Small intestine (tissue), 7 donors: ENCODE results near the gene VSIG10. TPM values are rescaled to one million over a fixed set of nuclear protein-coding genes. Genes with fewer than 3 reads are reported as not detected.

Source experiments
- DNase-seq, 2 donors: peaks; one replicate each; pipeline versions ENCODE4 v3.0.0 to v3.0.0-alpha.2; 2013
- FAIRE-seq: peaks from 2 replicates; lab custom pipeline; 2012; peaks lifted over from hg19 to GRCh38; lab: Jason Lieb, UNC
- H3K27ac ChIP-seq, 3 donors: one replicate each; pipeline ENCODE4 v1.5.1; 2013; ENCODE audit warnings: low read length in 2 of 3, mild to moderate bottlenecking in 2 of 3, control low read depth in 1 of 3, inconsistent platforms in 1 of 3, low read depth in 1 of 3, moderate library complexity in 1 of 3
- H3K27me3 ChIP-seq, 3 donors: one replicate each; pipeline ENCODE4 v1.6.1; 2013; ENCODE audit warnings: low read length in 3 of 3, inconsistent platforms in 1 of 3; ENCODE audit not compliant: control insufficient read depth in 3 of 3, insufficient read depth in 3 of 3
- H3K36me3 ChIP-seq, 3 donors: one replicate each; pipeline ENCODE4 v1.6.1; 2013; ENCODE audit warnings: low read length in 3 of 3, inconsistent platforms in 1 of 3, low read depth in 1 of 3, mild to moderate bottlenecking in 1 of 3, moderate library complexity in 1 of 3; ENCODE audit not compliant: control insufficient read depth in 3 of 3, insufficient read depth in 2 of 3
- H3K4me1 ChIP-seq, 3 donors: one replicate each; pipeline ENCODE4 v1.6.1; 2013; ENCODE audit warnings: low read length in 2 of 3, inconsistent platforms in 1 of 3, low read depth in 1 of 3, mild to moderate bottlenecking in 1 of 3, moderate library complexity in 1 of 3; ENCODE audit not compliant: control insufficient read depth in 3 of 3, insufficient read depth in 2 of 3
- H3K4me3 ChIP-seq, 3 donors: one replicate each; pipeline ENCODE4 v1.5.1; 2013; ENCODE audit warnings: low read length in 3 of 3, control low read depth in 1 of 3, inconsistent platforms in 1 of 3, low read depth in 1 of 3, mild to moderate bottlenecking in 1 of 3, moderate library complexity in 1 of 3
- H3K9me3 ChIP-seq, 2 donors: one replicate each; pipeline ENCODE4 v1.6.1; 2013; ENCODE audit warnings: low read depth in 1 of 2, low read length in 1 of 2; ENCODE audit not compliant: control insufficient read depth in 2 of 2, insufficient read depth in 1 of 2
- whole genome bisulfite sequencing, 3 donors: extraction: QIAGEN DNeasy Blood & Tissue Kit; methylation state at CpG; one replicate each; pipeline ENCODE4 v1.1.7; 2013; 5-methylcytosine and 5-hydroxymethylcytosine counted together
- polyA plus RNA-seq, 4 donors: library from polyadenylated mRNA; stranded (reverse) in 3 of 4; unstranded in 1 of 4; fragments of 200-250 nt in 3 of 4; fragments of 120-200 nt in 1 of 4; gene quantifications; one replicate each; pipeline versions ENCODE4 v1.2.1 to v1.2.3, GENCODE V29; 2013
- donor health status: healthy with polysubstance abuse.
- donor health status: control.
- donor health status: control.
- donor health status: Bipolar disorder and iron deficiency.
- donor health status: healthy.

The VSIG10 gene
- polyA plus RNA-seq, 4 donors: 30.6 to 89.7 (median 39.2) TPM

- Histone ChIP-seq H3K36me3 (peaks cover 28 to 72% (median 50%) of the 10 kb centered on the region in 3 donors), H3K4me1 (no peaks in the 10 kb centered on the region), H3K27me3 (no peaks in the 10 kb centered on the region), H3K27ac (no peak overlapping the region), H3K9me3 (no peaks in the 10 kb centered on the region), H3K4me3 (no peak overlapping the region)
- DNase-seq (no peak), FAIRE-seq (no peak)
- 80 to 83% (median 81%) methylated on average over 6 of the region's 6 CpGs for WGBS, 3 donors
These were observed 65.7 kb downstream of the VSIG10 start for GRCh38 chr12:118038137-118038536.

- 92 to 96% (median 96%) methylated on average over 11 of the region's 11 CpGs for WGBS, 3 donors
- Histone ChIP-seq H3K27me3 (no peaks in the 10 kb centered on the region), H3K27ac (no peak overlapping the region), H3K4me1 (no peaks in the 10 kb centered on the region), H3K4me3 (no peak overlapping the region), H3K36me3 (peaks cover 25 to 71% (median 46%) of the 10 kb centered on the region in 3 donors), H3K9me3 (no peaks in the 10 kb centered on the region)
- FAIRE-seq (no peak), DNase-seq (no peak)
These were observed 67.0 kb downstream of the VSIG10 start for GRCh38 chr12:118036672-118037411.

GRCh38 chr12:118035190-118036041, 68.4 kb downstream of the VSIG10 start:
- H3K27ac ChIP-seq: peak overlapping the region in 1 of 3 donors; percentile 2
- H3K27me3 ChIP-seq: no peaks in the 10 kb centered on the region
- DNase-seq (peak in 1 of 2 donors; percentile 6), FAIRE-seq (no peak)
- H3K36me3 ChIP-seq: peaks cover 29 to 63% (median 39%) of the 10 kb centered on the region in 3 donors
- H3K4me3 ChIP-seq: no peak overlapping the region
- no peaks in the 10 kb centered on the region for H3K9me3 ChIP-seq
- no peaks in the 10 kb centered on the region for H3K4me1 ChIP-seq
- WGBS, 3 donors: 74 to 78% (median 75%) methylated on average over 9 of the region's 9 CpGs

GRCh38 chr12:118034429-118035189, 69.2 kb downstream of the VSIG10 start:
- FAIRE-seq: no peak
- Histone ChIP-seq H3K9me3 (no peaks in the 10 kb centered on the region), H3K36me3 (peaks cover 29 to 55% (median 40%) of the 10 kb centered on the region in 3 donors), H3K4me3 (no peak overlapping the region), H3K27ac (peak overlapping the region in 1 of 3 donors; percentile 2), H3K27me3 (no peaks in the 10 kb centered on the region), H3K4me1 (no peaks in the 10 kb centered on the region)
- 81 to 88% (median 84%) methylated on average over 5 of the region's 5 CpGs for WGBS, 3 donors
- peak; percentile 39 to 51 for DNase-seq

- FAIRE-seq (no peak), DNase-seq (no peak)
- Histone ChIP-seq H3K9me3 (no peaks in the 10 kb centered on the region), H3K4me1 (no peaks in the 10 kb centered on the region), H3K36me3 (peaks cover 28 to 54% (median 34%) of the 10 kb centered on the region in 3 donors), H3K27ac (peak overlapping the region in 1 of 3 donors; percentile 45), H3K27me3 (no peaks in the 10 kb centered on the region), H3K4me3 (no peak overlapping the region)
- 84 to 91% (median 84%) methylated on average over 5 of the region's 5 CpGs for WGBS, 3 donors
These were observed 69.9 kb downstream of the VSIG10 start for GRCh38 chr12:118033902-118034301.

- no peak overlapping the region for H3K27ac ChIP-seq
- DNase-seq (no peak), FAIRE-seq (no peak)
- no peaks in the 10 kb centered on the region for H3K27me3 ChIP-seq
- H3K4me3 ChIP-seq: no peak overlapping the region
- H3K36me3 ChIP-seq: peaks cover 28 to 53% (median 30%) of the 10 kb centered on the region in 3 donors
- H3K4me1 ChIP-seq: no peaks in the 10 kb centered on the region
- H3K9me3 ChIP-seq: no peaks in the 10 kb centered on the region
- WGBS, 3 donors: 84 to 88% (median 86%) methylated on average over 5 of the region's 5 CpGs
These were observed 70.5 kb downstream of the VSIG10 start for GRCh38 chr12:118033323-118033722.

GRCh38 chr12:118032188-118032587, 71.6 kb downstream of the VSIG10 start:
- FAIRE-seq: no peak
- H3K4me1 ChIP-seq: no peaks in the 10 kb centered on the region
- 85 to 92% (median 88%) methylated on average over 7 of the region's 7 CpGs for WGBS, 3 donors
- DNase-seq: no peak
- no peak overlapping the region for H3K27ac ChIP-seq
- peaks cover 21 to 45% (median 30%) of the 10 kb centered on the region in 3 donors for H3K36me3 ChIP-seq
- no peaks in the 10 kb centered on the region for H3K9me3 ChIP-seq
- no peaks in the 10 kb centered on the region for H3K27me3 ChIP-seq
- H3K4me3 ChIP-seq: no peak overlapping the region

GRCh38 chr12:118029166-118029565, 74.6 kb downstream of the VSIG10 start:
- no peaks in the 10 kb centered on the region for H3K4me1 ChIP-seq
- no peak overlapping the region for H3K4me3 ChIP-seq
- FAIRE-seq: no peak
- H3K36me3 ChIP-seq: peaks cover 18 to 43% (median 26%) of the 10 kb centered on the region in 3 donors
- no peaks in the 10 kb centered on the region for H3K9me3 ChIP-seq
- no peak overlapping the region for H3K27ac ChIP-seq
- DNase-seq: no peak
- WGBS, 3 donors: 96 to 97% (median 97%) methylated on average over 5 of the region's 5 CpGs
- no peaks in the 10 kb centered on the region for H3K27me3 ChIP-seq
